ENCODE results near the gene BLM.

DNA sequence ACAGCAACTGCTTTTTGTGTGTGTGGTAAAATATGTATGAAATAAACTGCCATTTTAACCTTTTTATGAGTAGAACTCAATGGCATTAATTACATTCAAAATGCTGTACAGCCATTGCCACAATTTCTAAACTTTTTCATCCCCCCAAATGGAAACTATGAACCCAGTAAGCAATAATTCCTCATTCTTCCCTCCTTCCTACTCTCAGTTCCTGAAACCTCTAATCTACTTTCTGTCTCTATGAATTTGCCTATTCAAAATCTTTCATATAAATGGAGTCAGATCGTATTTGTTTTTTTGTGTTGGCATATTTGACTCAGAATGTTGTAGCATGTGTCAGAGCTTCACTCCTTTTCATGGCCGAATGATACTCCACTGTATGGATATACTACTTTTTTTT lies 5.3 kb upstream of the BLM start:
- TF ChIP-seq, protein P1, sequence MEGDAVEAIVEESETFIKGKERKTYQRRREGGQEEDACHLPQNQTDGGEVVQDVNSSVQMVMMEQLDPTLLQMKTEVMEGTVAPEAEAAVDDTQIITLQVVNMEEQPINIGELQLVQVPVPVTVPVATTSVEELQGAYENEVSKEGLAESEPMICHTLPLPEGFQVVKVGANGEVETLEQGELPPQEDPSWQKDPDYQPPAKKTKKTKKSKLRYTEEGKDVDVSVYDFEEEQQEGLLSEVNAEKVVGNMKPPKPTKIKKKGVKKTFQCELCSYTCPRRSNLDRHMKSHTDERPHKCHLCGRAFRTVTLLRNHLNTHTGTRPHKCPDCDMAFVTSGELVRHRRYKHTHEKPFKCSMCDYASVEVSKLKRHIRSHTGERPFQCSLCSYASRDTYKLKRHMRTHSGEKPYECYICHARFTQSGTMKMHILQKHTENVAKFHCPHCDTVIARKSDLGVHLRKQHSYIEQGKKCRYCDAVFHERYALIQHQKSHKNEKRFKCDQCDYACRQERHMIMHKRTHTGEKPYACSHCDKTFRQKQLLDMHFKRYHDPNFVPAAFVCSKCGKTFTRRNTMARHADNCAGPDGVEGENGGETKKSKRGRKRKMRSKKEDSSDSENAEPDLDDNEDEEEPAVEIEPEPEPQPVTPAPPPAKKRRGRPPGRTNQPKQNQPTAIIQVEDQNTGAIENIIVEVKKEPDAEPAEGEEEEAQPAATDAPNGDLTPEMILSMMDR (optimal IDR thresholded peaks at IDR 0.05 in 1 of 3, IDR thresholded peaks at IDR 0.05 in 1 of 3, conservative IDR thresholded peaks at IDR 0.05 in 1 of 3; ENCODE audit: extremely low read depth in 1 of 3, insufficient read depth in 2 of 3, low read length in 3 of 3), result no peak
- no peak for TF ChIP-seq EZH2 (IDR thresholded peaks at IDR 0.05; ENCODE audit: low read length)

Measured in keratinocyte (primary cell).